Prostate gland (tissue), 2 donors: ENCODE results near the gene ARHGAP21.

Experiments
- POLR2A ChIP-seq: fragments of 450-650 bp; IDR thresholded peaks from one replicate; pipeline ENCODE4 v1.6.1; 2016; ENCODE audit warnings: antibody characterized with exemption, mild to moderate bottlenecking
- POLR2AphosphoS5 ChIP-seq: sonication (generic); formaldehyde crosslinking; IDR thresholded peaks from one replicate; pipeline ENCODE4 v1.6.1; 2017; ENCODE audit warnings: antibody characterized with exemption
- TF ChIP-seq, protein P1 (sequence below), 4 experiments: fragments of 200-600 bp in 2 of 4; fragments of 450-650 bp in 2 of 4; sonication (generic) in 2 of 4; IDR thresholded peaks; 1 replicate in 3 of 4; 2 replicates in 1 of 4; pipeline ENCODE4 v1.5.1; 2016 to 2019; ENCODE audit warnings: antibody characterized with exemption in 4 of 4, mild to moderate bottlenecking in 2 of 4, moderate library complexity in 2 of 4

DNA sequence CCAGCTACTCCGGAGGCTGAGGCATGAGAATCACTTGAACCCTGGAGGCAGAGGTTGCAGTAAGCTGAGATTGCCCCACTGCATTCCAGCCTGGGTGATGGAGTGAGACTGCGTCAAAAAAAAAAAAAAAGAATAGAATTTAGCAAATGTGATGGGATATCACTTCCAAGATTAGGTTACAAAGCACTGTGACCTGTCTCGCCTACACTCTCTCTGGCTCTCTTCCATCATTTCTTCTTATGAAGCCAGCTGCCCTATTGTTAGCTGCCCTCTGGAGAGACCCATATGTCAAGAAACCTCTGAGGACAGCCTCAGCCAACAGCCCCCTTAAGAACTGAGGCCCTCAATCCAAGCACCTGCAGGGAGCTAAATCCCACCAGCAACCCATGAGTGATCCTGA, 28.2 kb downstream of the ARHGAP21 start:
- TF ChIP-seq, protein P1, sequence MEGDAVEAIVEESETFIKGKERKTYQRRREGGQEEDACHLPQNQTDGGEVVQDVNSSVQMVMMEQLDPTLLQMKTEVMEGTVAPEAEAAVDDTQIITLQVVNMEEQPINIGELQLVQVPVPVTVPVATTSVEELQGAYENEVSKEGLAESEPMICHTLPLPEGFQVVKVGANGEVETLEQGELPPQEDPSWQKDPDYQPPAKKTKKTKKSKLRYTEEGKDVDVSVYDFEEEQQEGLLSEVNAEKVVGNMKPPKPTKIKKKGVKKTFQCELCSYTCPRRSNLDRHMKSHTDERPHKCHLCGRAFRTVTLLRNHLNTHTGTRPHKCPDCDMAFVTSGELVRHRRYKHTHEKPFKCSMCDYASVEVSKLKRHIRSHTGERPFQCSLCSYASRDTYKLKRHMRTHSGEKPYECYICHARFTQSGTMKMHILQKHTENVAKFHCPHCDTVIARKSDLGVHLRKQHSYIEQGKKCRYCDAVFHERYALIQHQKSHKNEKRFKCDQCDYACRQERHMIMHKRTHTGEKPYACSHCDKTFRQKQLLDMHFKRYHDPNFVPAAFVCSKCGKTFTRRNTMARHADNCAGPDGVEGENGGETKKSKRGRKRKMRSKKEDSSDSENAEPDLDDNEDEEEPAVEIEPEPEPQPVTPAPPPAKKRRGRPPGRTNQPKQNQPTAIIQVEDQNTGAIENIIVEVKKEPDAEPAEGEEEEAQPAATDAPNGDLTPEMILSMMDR (IDR thresholded peaks at IDR 0.05) = no peak
- TF ChIP-seq POLR2AphosphoS5 (no peak), POLR2A (no peak)
